ENCODE measurements around the gene PDE4A.
A peak's percentile ranks its signal among the peaks of the same experiment; 100 is the strongest.

Gene PDE4A

GRCh38 chr19:10449037-10449436 lies 28.7 kb downstream of the PDE4A start:
- Histone ChIP-seq H4K12ac (ENCODE audit: low read depth, low read length) (no peak overlapping the region), H3K79me1 (ENCODE audit: low read length) (no peaks in the 10 kb centered on the region), H3K27ac (ENCODE audit: low read depth, low read length) (no peak overlapping the region), H3K79me2 (ENCODE audit: control insufficient read depth, insufficient read depth, low read length, poor library complexity) (no peaks in the 10 kb centered on the region), H3K4me2 (ENCODE audit: low read length) (no peak overlapping the region), H3K4ac (ENCODE audit: low read depth, low read length) (no peak overlapping the region), H3K36me3 (ENCODE audit: control insufficient read depth in 1 of 2, insufficient read depth in 2 of 2, low read length in 2 of 2) (no peaks in the 10 kb centered on the region), H3K4me1 (ENCODE audit: control insufficient read depth in 1 of 2, insufficient read depth in 2 of 2, low read length in 2 of 2) (no peaks in the 10 kb centered on the region), H3K4me3 (ENCODE audit: low read depth, low read length) (no peak overlapping the region), H3K27me3 (ENCODE audit: insufficient read depth, low read length) (no peaks in the 10 kb centered on the region), H3K18ac (ENCODE audit: low read length) (no peak overlapping the region), H3K9ac (ENCODE audit: low read length) (no peak overlapping the region), H3K9me3 (ENCODE audit: insufficient read depth, low read depth, low read length) (peaks cover 3% of the 10 kb centered on the region), H2AFZ (ENCODE audit: insufficient read depth, low read length, poor library complexity) (no peak overlapping the region), H2BK12ac (ENCODE audit: low read length) (no peak overlapping the region), H2BK120ac (ENCODE audit: insufficient read depth, low read length, poor library complexity) (no peak overlapping the region), H4K91ac (ENCODE audit: low read depth, low read length) (no peak overlapping the region), H3K23ac (ENCODE audit: low read length) (no peak overlapping the region), H2AK5ac (ENCODE audit: low read length) (no peak overlapping the region), H4K8ac (ENCODE audit: low read depth, low read length) (no peak overlapping the region), H3K14ac (ENCODE audit: low read length) (no peak overlapping the region), H2BK5ac (ENCODE audit: low read depth, low read length, poor library complexity) (no peak overlapping the region)
- no CpG with 5 or more reads among the region's 7 CpGs for WGBS (ENCODE audit: extremely low coverage, insufficient coverage, insufficient read length)
- DNase-seq, result no peak

DNA sequence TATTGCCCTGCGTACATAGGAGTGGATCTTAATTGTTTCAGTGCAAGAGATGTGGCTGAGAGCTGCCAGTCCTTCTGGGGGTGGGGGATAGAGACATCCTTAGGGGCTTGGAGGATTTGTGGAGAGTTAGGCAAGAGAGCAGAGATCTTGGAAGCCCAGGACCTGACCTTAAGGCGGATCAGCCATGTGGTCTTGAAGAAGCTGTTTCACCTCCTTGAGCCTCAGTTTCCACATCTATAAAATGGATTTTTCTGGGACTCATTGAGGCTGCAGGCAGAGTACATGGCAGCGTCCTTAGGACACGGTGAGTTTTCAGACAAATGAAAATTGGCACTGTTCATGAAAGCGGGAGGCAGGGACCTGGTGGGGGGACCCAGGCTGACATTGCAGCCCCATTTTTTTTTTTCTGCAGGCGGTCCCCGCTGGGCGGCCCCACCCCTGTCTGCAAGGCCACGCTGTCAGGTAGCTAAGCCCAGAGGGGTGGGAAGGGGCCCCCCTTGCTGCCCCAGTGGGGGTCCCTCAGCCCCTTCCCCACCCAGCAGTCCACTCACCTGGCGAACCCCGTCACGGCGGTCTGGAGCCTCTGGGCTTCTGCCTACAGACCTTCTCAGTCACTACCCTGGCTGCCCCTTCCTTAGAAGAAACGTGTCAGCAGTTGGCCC lies 30.0 kb downstream of the PDE4A start:
- H3K4me1 ChIP-seq (ENCODE audit: control insufficient read depth in 1 of 2, insufficient read depth in 2 of 2, low read length in 2 of 2), result no peaks in the 10 kb centered on the region
- H2BK12ac ChIP-seq (ENCODE audit: low read length), result no peak overlapping the region
- no peak overlapping the region for H3K23ac ChIP-seq (ENCODE audit: low read length)
- H3K18ac ChIP-seq (ENCODE audit: low read length), result no peak overlapping the region
- H3K27ac ChIP-seq (ENCODE audit: low read depth, low read length), result no peak overlapping the region
- WGBS (ENCODE audit: extremely low coverage, insufficient coverage, insufficient read length), result no CpG with 5 or more reads among the region's 14 CpGs
- H3K27me3 ChIP-seq (ENCODE audit: insufficient read depth, low read length), result no peaks in the 10 kb centered on the region
- H2BK5ac ChIP-seq (ENCODE audit: low read depth, low read length, poor library complexity), result no peak overlapping the region
- no peak overlapping the region for H3K4me3 ChIP-seq (ENCODE audit: low read depth, low read length)
- H3K36me3 ChIP-seq (ENCODE audit: control insufficient read depth in 1 of 2, insufficient read depth in 2 of 2, low read length in 2 of 2), result no peaks in the 10 kb centered on the region
- H4K91ac ChIP-seq (ENCODE audit: low read depth, low read length), result no peak overlapping the region
- no peak overlapping the region for H2BK120ac ChIP-seq (ENCODE audit: insufficient read depth, low read length, poor library complexity)
- H3K4me2 ChIP-seq (ENCODE audit: low read length), result no peak overlapping the region
- no peak overlapping the region for H3K14ac ChIP-seq (ENCODE audit: low read length)
- no peak overlapping the region for H2AFZ ChIP-seq (ENCODE audit: insufficient read depth, low read length, poor library complexity)
- H3K79me2 ChIP-seq (ENCODE audit: control insufficient read depth, insufficient read depth, low read length, poor library complexity), result no peaks in the 10 kb centered on the region
- no peaks in the 10 kb centered on the region for H3K79me1 ChIP-seq (ENCODE audit: low read length)
- no peak overlapping the region for H3K9ac ChIP-seq (ENCODE audit: low read length)
- H2AK5ac ChIP-seq (ENCODE audit: low read length), result no peak overlapping the region
- DNase-seq, result no peak
- H4K8ac ChIP-seq (ENCODE audit: low read depth, low read length), result no peak overlapping the region
- H3K9me3 ChIP-seq (ENCODE audit: insufficient read depth, low read depth, low read length), result peaks cover 3% of the 10 kb centered on the region
- no peak overlapping the region for H3K4ac ChIP-seq (ENCODE audit: low read depth, low read length)
- H4K12ac ChIP-seq (ENCODE audit: low read depth, low read length), result no peak overlapping the region

- H4K8ac ChIP-seq (ENCODE audit: low read depth, low read length), result no peak overlapping the region
Measured at GRCh38 chr19:10450853-10451609, 30.7 kb downstream of the PDE4A start.

GRCh38 chr19:10452726-10453618 lies 32.6 kb downstream of the PDE4A start:
- H3K4ac ChIP-seq (ENCODE audit: low read depth, low read length), result no peak overlapping the region
- no peak overlapping the region for H2BK5ac ChIP-seq (ENCODE audit: low read depth, low read length, poor library complexity)
- no peak overlapping the region for H3K27ac ChIP-seq (ENCODE audit: low read depth, low read length)
- H2AFZ ChIP-seq (ENCODE audit: insufficient read depth, low read length, poor library complexity), result no peak overlapping the region
- H2AK5ac ChIP-seq (ENCODE audit: low read length), result no peak overlapping the region
- no peak overlapping the region for H2BK12ac ChIP-seq (ENCODE audit: low read length)
- H3K36me3 ChIP-seq (ENCODE audit: control insufficient read depth in 1 of 2, insufficient read depth in 2 of 2, low read length in 2 of 2), result no peaks in the 10 kb centered on the region
- no peak overlapping the region for H3K18ac ChIP-seq (ENCODE audit: low read length)
- no peak overlapping the region for H3K14ac ChIP-seq (ENCODE audit: low read length)
- H4K12ac ChIP-seq (ENCODE audit: low read depth, low read length), result no peak overlapping the region
- no peak overlapping the region for H4K91ac ChIP-seq (ENCODE audit: low read depth, low read length)
- peaks cover 1% of the 10 kb centered on the region for H3K9me3 ChIP-seq (ENCODE audit: insufficient read depth, low read depth, low read length)
- no peak overlapping the region for H3K4me3 ChIP-seq (ENCODE audit: low read depth, low read length)
- no peak overlapping the region for H3K9ac ChIP-seq (ENCODE audit: low read length)
- no peak overlapping the region for H2BK120ac ChIP-seq (ENCODE audit: insufficient read depth, low read length, poor library complexity)
- no peak overlapping the region for H3K23ac ChIP-seq (ENCODE audit: low read length)
- no peak overlapping the region for H3K4me2 ChIP-seq (ENCODE audit: low read length)
- no peaks in the 10 kb centered on the region for H3K4me1 ChIP-seq (ENCODE audit: control insufficient read depth in 1 of 2, insufficient read depth in 2 of 2, low read length in 2 of 2)
- H3K79me2 ChIP-seq (ENCODE audit: control insufficient read depth, insufficient read depth, low read length, poor library complexity), result no peaks in the 10 kb centered on the region
- H3K79me1 ChIP-seq (ENCODE audit: low read length), result no peaks in the 10 kb centered on the region
- no peak overlapping the region for H4K8ac ChIP-seq (ENCODE audit: low read depth, low read length)
- H3K27me3 ChIP-seq (ENCODE audit: insufficient read depth, low read length), result no peaks in the 10 kb centered on the region
- no CpG with 5 or more reads among the region's 25 CpGs for WGBS (ENCODE audit: extremely low coverage, insufficient coverage, insufficient read length)
- peak in 1 of 2 donors; percentile 22 for DNase-seq

More at GRCh38 chr19:10450853-10451609, 30.7 kb downstream of the PDE4A start:
- no peaks in the 10 kb centered on the region for H3K79me2 ChIP-seq (ENCODE audit: control insufficient read depth, insufficient read depth, low read length, poor library complexity)
- no peak overlapping the region for H3K9ac ChIP-seq (ENCODE audit: low read length)
- no peak overlapping the region for H3K4ac ChIP-seq (ENCODE audit: low read depth, low read length)
- H2BK120ac ChIP-seq (ENCODE audit: insufficient read depth, low read length, poor library complexity), result no peak overlapping the region
- DNase-seq, result no peak
- H3K27me3 ChIP-seq (ENCODE audit: insufficient read depth, low read length), result no peaks in the 10 kb centered on the region
- H3K27ac ChIP-seq (ENCODE audit: low read depth, low read length), result no peak overlapping the region
- no peak overlapping the region for H3K4me2 ChIP-seq (ENCODE audit: low read length)
- H3K4me3 ChIP-seq (ENCODE audit: low read depth, low read length), result peak overlapping the region; percentile 41
- no peak overlapping the region for H2BK12ac ChIP-seq (ENCODE audit: low read length)
- no peaks in the 10 kb centered on the region for H3K4me1 ChIP-seq (ENCODE audit: control insufficient read depth in 1 of 2, insufficient read depth in 2 of 2, low read length in 2 of 2)
- H2AFZ ChIP-seq (ENCODE audit: insufficient read depth, low read length, poor library complexity), result no peak overlapping the region
- peaks cover 3% of the 10 kb centered on the region for H3K9me3 ChIP-seq (ENCODE audit: insufficient read depth, low read depth, low read length)
- H2BK5ac ChIP-seq (ENCODE audit: low read depth, low read length, poor library complexity), result no peak overlapping the region
- no CpG with 5 or more reads among the region's 25 CpGs for WGBS (ENCODE audit: extremely low coverage, insufficient coverage, insufficient read length)
- H3K23ac ChIP-seq (ENCODE audit: low read length), result no peak overlapping the region
- no peak overlapping the region for H2AK5ac ChIP-seq (ENCODE audit: low read length)
- no peaks in the 10 kb centered on the region for H3K79me1 ChIP-seq (ENCODE audit: low read length)
- no peak overlapping the region for H3K14ac ChIP-seq (ENCODE audit: low read length)
- no peak overlapping the region for H4K12ac ChIP-seq (ENCODE audit: low read depth, low read length)
- H3K18ac ChIP-seq (ENCODE audit: low read length), result no peak overlapping the region
- no peaks in the 10 kb centered on the region for H3K36me3 ChIP-seq (ENCODE audit: control insufficient read depth in 1 of 2, insufficient read depth in 2 of 2, low read length in 2 of 2)
- H4K91ac ChIP-seq (ENCODE audit: low read depth, low read length), result no peak overlapping the region
